ENCODE data around the gene ARHGAP24.
A peak's percentile ranks its signal among the peaks of the same experiment; 100 is the strongest.

- TF ChIP-seq CTCF (conservative IDR thresholded peaks at IDR 0.05 in 1 of 2, IDR thresholded peaks at IDR 0.05 in 1 of 2; ENCODE audit: extremely low read depth in 1 of 2, insufficient read depth in 1 of 2, low read depth in 1 of 2, low read length in 2 of 2) (peak in 1 of 2 donors; percentile 17), EZH2 (IDR thresholded peaks at IDR 0.05; ENCODE audit: borderline replicate concordance, low read length) (no peak)
Observed at GRCh38 chr4:85658766-85659439, 184.0 kb downstream of the ARHGAP24 start.

Measured in mammary epithelial cell (primary cell).